ENCODE data around the gene SORBS2.

Gene SORBS2

GRCh38 chr4:185835814-185836213 is 23.8 kb upstream of the SORBS2 start:
- no peak for DNase-seq

- DNase-seq, result no peak
These were observed 23.3 kb upstream of the SORBS2 start for GRCh38 chr4:185835336-185835735.

DNA sequence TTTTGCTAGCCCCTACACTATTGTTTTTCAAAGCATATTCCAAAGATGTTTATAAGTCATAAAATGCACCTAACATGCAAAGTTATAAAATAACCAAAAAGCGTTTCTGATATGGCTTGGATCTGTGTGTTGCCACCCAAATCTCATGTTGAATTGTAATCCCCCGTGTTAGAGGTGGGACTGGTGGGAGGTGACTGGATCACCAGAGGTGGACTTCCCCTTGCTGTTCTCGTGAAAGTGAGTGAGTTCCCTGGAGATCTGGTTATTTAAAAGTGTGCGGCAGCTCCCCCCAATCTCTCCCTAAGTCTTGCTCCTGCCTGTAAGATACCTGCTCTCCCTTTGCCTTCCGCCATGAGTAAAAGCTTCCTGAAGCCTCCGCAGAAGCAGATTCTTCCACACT is 22.8 kb upstream of the SORBS2 start:
- DNase-seq, result no peak

DNA sequence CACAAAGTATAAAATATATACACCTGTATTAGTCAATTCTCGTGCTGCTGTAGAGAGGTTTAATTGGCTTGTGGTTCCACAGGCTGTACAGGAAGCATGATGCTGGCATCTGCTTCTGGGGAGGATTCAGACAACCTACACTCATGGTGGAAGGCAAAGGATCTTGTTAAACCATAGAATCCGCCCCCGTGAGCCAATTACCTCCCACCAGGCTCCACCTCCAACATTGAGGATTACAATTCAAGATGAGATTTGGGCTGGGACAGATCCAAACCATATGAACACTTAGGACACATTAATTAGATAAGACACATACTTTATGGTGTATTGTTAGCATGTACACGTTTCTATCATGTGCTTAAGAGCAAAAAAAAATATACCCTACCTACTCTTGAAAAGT is 22.1 kb upstream of the SORBS2 start:
- no peak for DNase-seq

DNA sequence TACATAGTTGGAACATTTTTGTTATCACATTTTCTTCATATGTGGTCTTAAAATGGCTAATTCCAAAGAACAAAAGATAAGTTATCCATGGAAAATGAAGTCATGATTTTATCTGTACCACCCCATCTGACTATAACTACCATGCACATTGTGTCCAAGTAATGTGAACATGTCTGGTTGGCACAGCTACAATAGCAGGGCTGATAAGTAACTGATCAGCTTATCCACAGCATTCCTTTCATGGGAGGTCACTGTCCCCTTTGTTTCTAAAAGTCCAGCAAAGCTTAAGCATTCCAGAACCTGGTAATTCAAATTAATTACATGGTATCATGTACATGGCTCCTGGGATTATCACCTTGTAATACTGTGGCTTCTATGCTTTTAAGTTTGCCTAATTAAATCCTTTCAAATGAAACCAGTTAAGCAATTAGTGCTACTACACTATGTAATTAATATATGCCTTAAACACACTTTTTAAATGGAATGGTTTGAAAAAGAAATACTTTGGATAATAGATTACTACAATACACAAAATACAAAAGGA is 21.1 kb upstream of the SORBS2 start:
- DNase-seq, result no peak

GRCh38 chr4:185831125-185831815 is 19.3 kb upstream of the SORBS2 start:
- no peak for DNase-seq

- no peak for DNase-seq
These were observed 18.4 kb upstream of the SORBS2 start for GRCh38 chr4:185830263-185830994.

- DNase-seq, result no peak
These were observed 14.4 kb upstream of the SORBS2 start for GRCh38 chr4:185826381-185826780.

DNA sequence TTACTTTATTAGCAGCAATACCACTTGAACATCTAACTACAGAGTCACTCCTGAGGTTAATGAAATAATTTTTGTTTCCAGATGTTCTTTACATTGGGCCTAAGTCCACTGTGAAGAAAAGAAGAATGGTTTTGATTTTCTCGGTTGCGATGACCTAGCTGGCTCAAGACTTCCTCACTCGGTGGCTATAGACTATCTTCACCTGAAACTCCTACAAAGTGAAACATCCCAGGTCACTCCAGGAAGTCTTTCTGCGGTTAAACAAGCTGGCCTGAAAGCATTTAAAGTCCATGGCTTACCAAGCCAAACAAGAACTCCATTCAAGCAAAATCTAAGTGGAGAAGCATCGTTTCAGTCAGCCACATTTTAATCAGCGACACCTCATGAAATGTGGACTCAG is 13.7 kb upstream of the SORBS2 start:
- DNase-seq, result no peak

GRCh38 chr4:185822791-185823190 is 10.8 kb upstream of the SORBS2 start:
- no peak for DNase-seq

- DNase-seq, result no peak
These were observed 9.0 kb upstream of the SORBS2 start for GRCh38 chr4:185821029-185821419.

DNA sequence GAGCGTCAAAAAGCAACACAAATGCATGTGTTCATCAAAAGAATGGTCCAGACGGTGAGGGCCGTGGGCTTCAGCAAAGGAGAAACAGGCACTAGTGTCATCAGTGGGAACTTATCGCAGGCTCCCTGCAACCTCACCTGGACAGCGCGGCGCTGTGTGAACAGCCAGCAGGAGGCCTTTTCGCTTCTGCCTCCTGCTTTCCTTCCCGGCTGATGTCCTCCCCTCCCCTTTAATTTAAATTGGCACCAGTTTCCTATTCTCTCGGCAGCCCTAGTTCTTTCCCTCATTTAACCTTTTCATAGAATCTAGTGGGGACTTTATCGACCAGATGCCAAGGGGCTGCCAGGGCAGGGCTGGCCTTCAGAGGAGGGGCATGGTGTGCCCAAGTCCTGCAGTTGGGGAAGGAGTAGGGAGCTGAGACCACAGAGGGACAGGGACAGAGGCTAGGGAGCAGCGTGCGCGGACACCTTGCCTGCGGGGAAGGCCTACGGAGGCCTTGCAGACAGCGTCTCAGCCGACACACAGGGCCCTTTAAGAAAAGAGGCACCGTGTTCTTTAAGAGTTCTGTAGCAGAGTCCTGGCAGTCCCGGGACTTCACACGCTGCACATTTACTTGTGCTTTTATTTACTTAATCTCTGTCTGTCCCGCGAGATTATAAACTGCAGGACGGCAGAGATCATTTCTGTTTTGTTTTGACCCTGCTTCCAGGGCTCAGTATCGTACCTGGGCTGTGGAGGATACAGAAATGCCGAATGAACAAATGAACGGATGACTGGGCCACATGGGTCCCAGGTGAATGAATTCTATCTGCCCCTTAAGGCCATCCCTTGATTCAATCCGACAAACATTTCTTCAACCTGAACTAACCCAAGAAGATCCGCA is 8.4 kb upstream of the SORBS2 start:
- DNase-seq, result no peak

GRCh38 chr4:185819144-185819543 is 7.2 kb upstream of the SORBS2 start:
- DNase-seq, result no peak

DNA sequence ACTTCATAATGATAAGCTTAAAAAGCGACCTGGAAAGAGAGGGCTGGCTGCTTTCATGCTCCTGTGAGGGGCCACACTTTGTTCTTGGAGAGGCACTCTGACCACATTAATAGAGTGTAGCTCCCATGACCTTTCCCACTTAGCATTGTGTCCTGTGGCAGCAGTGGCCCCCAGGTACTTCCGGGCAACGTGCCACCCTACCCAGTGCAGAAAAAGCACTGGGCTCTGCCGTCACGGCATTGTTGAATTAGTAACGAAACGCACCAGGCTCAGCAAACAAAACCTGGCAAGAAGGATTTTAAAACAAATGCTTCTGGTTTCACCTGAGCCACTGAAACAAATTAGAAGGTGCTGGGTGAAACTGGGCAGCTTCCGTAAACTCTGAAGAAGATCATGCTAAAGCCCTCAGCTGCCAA is 5.4 kb upstream of the SORBS2 start:
- no peak for DNase-seq

- no peak for DNase-seq
These were observed 1.1 kb upstream of the SORBS2 start for GRCh38 chr4:185813133-185813532.

- DNase-seq, result no peak
These were observed 1.1 kb downstream of the SORBS2 start for GRCh38 chr4:185810746-185811508.

GRCh38 chr4:185809533-185810071 is 2.4 kb downstream of the SORBS2 start:
- DNase-seq, result no peak

DNA sequence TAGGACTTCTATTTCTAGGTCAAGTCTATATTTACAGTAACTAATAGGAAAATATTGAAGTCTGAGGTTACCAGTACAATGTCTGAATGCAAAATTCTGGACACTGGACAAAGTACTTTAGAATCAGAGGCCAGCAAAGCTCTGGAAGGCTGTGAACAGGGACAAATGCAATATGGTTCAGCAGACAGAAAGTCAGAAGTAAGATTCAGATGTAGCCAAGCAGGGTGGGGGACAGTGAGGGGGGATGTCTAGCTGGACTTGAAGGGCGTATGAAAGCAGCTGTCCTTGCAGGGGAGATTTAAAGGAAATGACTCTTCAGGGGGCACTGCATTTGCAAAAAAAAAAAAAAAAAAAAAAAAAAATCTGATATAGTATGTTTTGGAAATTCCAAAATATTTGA is 2.9 kb downstream of the SORBS2 start:
- DNase-seq, result no peak

- no peak for DNase-seq
These were observed 6.0 kb downstream of the SORBS2 start for GRCh38 chr4:185805979-185806378.

GRCh38 chr4:185805262-185805802 is 6.7 kb downstream of the SORBS2 start:
- no peak for DNase-seq

DNA sequence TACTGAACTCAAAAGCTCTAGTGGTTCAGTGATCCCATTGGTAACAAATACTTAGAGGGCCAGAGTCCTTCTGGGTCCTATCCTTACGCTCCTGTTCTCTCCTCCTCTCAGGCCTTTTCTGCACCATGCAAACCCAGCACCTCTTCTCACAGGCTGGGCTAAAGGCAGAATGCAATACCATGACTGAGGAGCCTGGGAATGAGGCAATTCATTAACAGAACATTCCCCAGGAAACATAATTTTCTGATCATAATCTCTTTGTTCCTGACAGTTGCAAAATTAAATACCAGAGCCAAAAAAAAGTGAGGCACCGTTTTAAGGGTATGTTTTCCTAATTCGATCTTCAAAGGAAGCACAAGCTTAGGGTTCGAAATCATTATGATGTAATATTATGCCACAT is 9.0 kb downstream of the SORBS2 start:
- DNase-seq, result no peak

GRCh38 chr4:185801471-185801870 is 10.5 kb downstream of the SORBS2 start:
- DNase-seq, result no peak
